RWPE2 (cell line): ENCODE measurements around the gene MS4A1.

Experiments used
- ATAC-seq: fragments of 200-7000 bp; cut with Tn5 transposase; 3 replicates; pipeline ENCODE4 v1.9.1; 2021; ENCODE audit warnings: low read depth
- DNase-seq: peaks from one replicate; pipeline ENCODE4 v3.0.0-alpha.2; 2020; ENCODE audit warnings: low spot score
- H3K27ac ChIP-seq: fragments of 450-650 bp; 2 replicates; pipeline ENCODE4 v1.5.1; 2017; ENCODE audit warnings: mild to moderate bottlenecking; ENCODE audit not compliant: poor library complexity, severe bottlenecking
- H3K27me3 ChIP-seq: fragments of 250-450 bp; sonication (Bioruptor Pico); 2 replicates; pipeline ENCODE4 v1.5.1; 2021; ENCODE audit warnings: mild to moderate bottlenecking, moderate library complexity; ENCODE audit not compliant: insufficient read depth, poor library complexity, severe bottlenecking
- H3K36me3 ChIP-seq: fragments of 250-450 bp; sonication (Bioruptor Pico); 2 replicates; pipeline ENCODE4 v1.5.1; 2020; ENCODE audit warnings: low read depth, mild to moderate bottlenecking, moderate library complexity
- H3K4me1 ChIP-seq: fragments of 250-450 bp; sonication (Bioruptor Pico); 2 replicates; pipeline ENCODE4 v1.5.1; 2021; ENCODE audit warnings: mild to moderate bottlenecking, moderate library complexity; ENCODE audit not compliant: insufficient read depth, poor library complexity, severe bottlenecking
- H3K4me3 ChIP-seq: fragments of 250-450 bp; sonication (Bioruptor Pico); 2 replicates; pipeline ENCODE4 v1.5.1; 2021; ENCODE audit warnings: mild to moderate bottlenecking, moderate library complexity; ENCODE audit not compliant: severe bottlenecking
- H3K9me3 ChIP-seq: fragments of 250-450 bp; sonication (Bioruptor Pico); 2 replicates; pipeline ENCODE4 v1.5.1; 2021; ENCODE audit warnings: mild to moderate bottlenecking, moderate library complexity; ENCODE audit not compliant: severe bottlenecking
- CTCF ChIP-seq: fragments of 450-650 bp; IDR thresholded peaks from one replicate; pipeline ENCODE4 v1.5.1; 2017; ENCODE audit warnings: mild to moderate bottlenecking, moderate library complexity; ENCODE audit not compliant: poor library complexity, severe bottlenecking

The MS4A1 gene

GRCh38 chr11:60511393-60511792, 55.7 kb downstream of the MS4A1 start:
- DNase-seq, result no peak
- TF ChIP-seq CTCF, result no peak
- Histone ChIP-seq H3K4me3 (no peak overlapping the region), H3K9me3 (no peaks in the 10 kb centered on the region), H3K4me1 (no peaks in the 10 kb centered on the region), H3K27ac (no peak overlapping the region), H3K36me3 (no peaks in the 10 kb centered on the region), H3K27me3 (peaks cover 4% of the 10 kb centered on the region)
- no peak for ATAC-seq

DNA sequence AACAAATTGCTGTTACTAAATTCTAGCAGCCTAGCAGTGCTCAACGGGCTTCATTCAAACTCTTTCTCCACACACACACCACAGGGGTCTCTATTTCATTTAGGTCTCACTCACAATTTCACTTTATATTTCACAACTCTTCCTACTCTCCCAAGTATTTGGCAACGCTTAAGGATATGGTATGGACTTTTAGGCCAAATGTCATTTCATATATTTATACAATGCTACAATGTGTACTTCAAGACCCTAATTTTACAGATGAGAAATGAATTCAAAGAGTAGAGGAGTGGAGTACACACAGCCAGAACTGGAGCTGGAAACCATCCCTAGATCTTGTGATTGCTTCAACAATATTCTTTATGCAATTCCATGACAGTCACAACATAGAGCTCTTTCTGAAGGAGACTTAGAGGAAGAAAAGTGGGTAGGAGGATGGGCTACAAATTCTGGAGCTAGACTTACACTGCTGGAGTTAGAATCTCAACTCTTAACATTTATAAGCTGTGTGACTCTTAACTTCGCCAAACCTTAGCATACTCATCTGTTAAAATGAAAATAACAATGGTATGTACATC, 57.1 kb downstream of the MS4A1 start:
- H3K36me3 ChIP-seq, result no peaks in the 10 kb centered on the region
- no peak overlapping the region for H3K27ac ChIP-seq
- no peak for DNase-seq
- H3K9me3 ChIP-seq, result no peaks in the 10 kb centered on the region
- no peak for ATAC-seq
- peaks cover 4% of the 10 kb centered on the region for H3K27me3 ChIP-seq
- H3K4me3 ChIP-seq, result no peak overlapping the region
- no peak for TF ChIP-seq CTCF
- H3K4me1 ChIP-seq, result no peaks in the 10 kb centered on the region

DNA sequence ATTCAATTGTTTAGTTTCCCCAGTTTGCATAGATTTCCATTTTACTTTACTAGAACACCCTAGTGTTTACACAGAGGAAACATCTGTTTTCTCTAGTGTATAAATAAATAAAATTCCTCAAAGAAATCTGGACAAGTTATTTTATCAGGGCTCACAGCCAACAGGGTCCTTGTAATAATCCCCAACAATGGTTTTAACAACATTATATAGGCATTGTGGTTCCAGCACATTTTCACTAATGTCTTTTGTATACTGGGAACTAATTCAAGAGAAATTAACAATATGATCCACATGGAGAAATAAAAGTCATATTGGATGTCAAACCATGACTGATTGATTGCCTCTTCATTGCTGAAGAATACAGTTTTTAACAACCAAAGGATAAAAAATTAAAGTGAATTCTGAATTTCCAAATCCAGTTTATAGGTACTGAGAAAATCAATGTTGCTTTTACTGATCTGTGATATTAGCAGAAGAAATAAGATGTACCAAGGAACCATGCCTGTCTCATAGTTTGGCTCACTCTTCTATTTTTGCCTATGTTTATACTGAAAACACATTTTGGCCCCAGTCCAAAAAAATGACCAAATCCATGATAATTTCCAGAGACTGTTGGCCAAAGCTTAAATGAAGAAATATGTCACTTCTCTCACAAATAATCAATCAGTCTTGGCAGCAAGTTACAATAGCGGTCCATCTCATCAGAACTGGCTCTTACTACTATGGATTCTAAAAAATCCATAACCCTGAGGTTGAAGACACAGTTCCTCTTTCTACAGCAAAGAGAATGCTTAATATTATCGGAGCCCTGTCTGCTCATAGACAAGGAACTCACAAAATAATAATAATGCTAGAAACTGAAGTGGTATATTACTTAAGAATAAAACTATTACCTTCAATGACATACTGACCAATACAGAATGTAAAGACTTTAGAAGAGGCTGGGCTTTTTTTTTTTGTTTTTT, 58.1 kb downstream of the MS4A1 start:
- Histone ChIP-seq H3K27me3 (peaks cover 4% of the 10 kb centered on the region), H3K9me3 (no peaks in the 10 kb centered on the region), H3K4me3 (no peak overlapping the region), H3K4me1 (no peaks in the 10 kb centered on the region), H3K27ac (no peak overlapping the region), H3K36me3 (no peaks in the 10 kb centered on the region)
- no peak for TF ChIP-seq CTCF
- DNase-seq, result no peak
- no peak for ATAC-seq

- no peak for TF ChIP-seq CTCF
- Histone ChIP-seq H3K4me3 (no peak within 1 kb of the TSS), H3K4me1 (no peaks in the 10 kb centered on the region), H3K9me3 (no peaks in the 10 kb centered on the region), H3K27ac (no peak within 1 kb of the TSS), H3K27me3 (peaks cover 4% of the 10 kb centered on the region), H3K36me3 (no peaks in the 10 kb centered on the region)
- ATAC-seq, result no peak
- DNase-seq, result no peak
Measured at GRCh38 chr11:60515144-60515855, 59.7 kb downstream of the MS4A1 start, which contains the start of gene MS4A13. Gene MS4A13, plus strand, starts transcription at chr11:60515392. Its CDS starts 2,692 bp downstream, at chr11:60518084.
